DMS79 (cell line): ENCODE measurements around the gene KDM4B.
"Not testable (repeated sequence)": the region's sequence is repeated elsewhere in the genome, so short reads cannot be mapped to it uniquely, and the experiment has no call there.

ENCODE experiments used
- DNase-seq: peaks from one replicate; lab custom pipeline; 2025; lab: John Stamatoyannopoulos, UW

Gene KDM4B

GRCh38 chr19:4968462-4969291 lies at the start of gene KDM4B:
Gene KDM4B, plus strand, starts transcription at chr19:4969113. Its CDS starts 63,778 bp downstream, at chr19:5032891.
- peak; percentile 99 for DNase-seq

- DNase-seq, result no peak
Observed at GRCh38 chr19:4922530-4923275, 46.2 kb upstream of the KDM4B start.

- no peak for DNase-seq
Observed at GRCh38 chr19:4923276-4923747, 45.6 kb upstream of the KDM4B start.

GRCh38 chr19:4929186-4929585 lies 39.7 kb upstream of the KDM4B start:
- DNase-seq, result no peak

GRCh38 chr19:4930664-4931063 lies 38.2 kb upstream of the KDM4B start:
- DNase-seq, result no peak

- DNase-seq, result no peak
Observed at GRCh38 chr19:4932711-4933110, 36.2 kb upstream of the KDM4B start.

- DNase-seq, result no peak
Observed at GRCh38 chr19:4933528-4933927, 35.4 kb upstream of the KDM4B start.

GRCh38 chr19:4935444-4935843 lies 33.5 kb upstream of the KDM4B start:
- no peak for DNase-seq

GRCh38 chr19:4937060-4937459 lies 31.9 kb upstream of the KDM4B start:
- DNase-seq, result no peak

GRCh38 chr19:4938461-4938860 lies 30.5 kb upstream of the KDM4B start:
- not testable (repeated sequence) for DNase-seq

- no peak for DNase-seq
Observed at GRCh38 chr19:4939466-4939865, 29.4 kb upstream of the KDM4B start.

GRCh38 chr19:4941638-4942169 lies 27.2 kb upstream of the KDM4B start:
- not testable (repeated sequence) for DNase-seq

GRCh38 chr19:4950650-4951049 lies 18.3 kb upstream of the KDM4B start:
- not testable (repeated sequence) for DNase-seq

- DNase-seq, result no peak
Observed at GRCh38 chr19:4951656-4952055, 17.3 kb upstream of the KDM4B start.

- DNase-seq, result no peak
Observed at GRCh38 chr19:4952945-4953344, 16.0 kb upstream of the KDM4B start.

GRCh38 chr19:4954320-4955149 lies 14.4 kb upstream of the KDM4B start:
- not testable (repeated sequence) for DNase-seq

GRCh38 chr19:4955274-4955673 lies 13.6 kb upstream of the KDM4B start:
- no peak for DNase-seq

GRCh38 chr19:4957981-4958380 lies 10.9 kb upstream of the KDM4B start:
- DNase-seq, result no peak

GRCh38 chr19:4962085-4962619 lies 6.8 kb upstream of the KDM4B start:
- DNase-seq, result no peak

GRCh38 chr19:4965061-4965460 lies 3.9 kb upstream of the KDM4B start:
- no peak for DNase-seq

- DNase-seq, result no peak
Observed at GRCh38 chr19:4966591-4966990, 2.3 kb upstream of the KDM4B start.
